Cardiac muscle cell (in vitro differentiated cells and primary cell): ENCODE results near the gene PIK3C3. TPM values are rescaled to one million over a fixed set of nuclear protein-coding genes. Genes with fewer than 3 reads are reported as not detected.

ENCODE experiments used
- DNase-seq, 2 donors: peaks; one replicate each; pipeline versions ENCODE4 v3.0.0 to v3.0.0-alpha.2; 2010 to 2017; ENCODE audit warnings: low read depth in 1 of 2, low spot score in 1 of 2
- H3K27ac ChIP-seq: fragments of 200-600 bp; sonication (generic); 2 replicates; pipeline ENCODE4 v1.5.1; 2016
- H3K27me3 ChIP-seq: fragments of 200-600 bp; sonication (generic); 2 replicates; pipeline ENCODE4 v1.6.0; 2016; ENCODE audit warnings: control low read depth
- H3K36me3 ChIP-seq: fragments of 200-600 bp; sonication (generic); 2 replicates; pipeline ENCODE4 v1.5.1; 2016; ENCODE audit warnings: control low read depth
- H3K4me1 ChIP-seq: fragments of 200-600 bp; sonication (generic); 2 replicates; pipeline ENCODE4 v1.8.1; 2017; ENCODE audit warnings: low read depth, mild to moderate bottlenecking, mixed run types
- H3K4me3 ChIP-seq: fragments of 200-600 bp; sonication (generic); 2 replicates; pipeline ENCODE4 v1.5.1; 2016; ENCODE audit warnings: mild to moderate bottlenecking
- H3K9me3 ChIP-seq: fragments of 200-600 bp; sonication (generic); 2 replicates; pipeline ENCODE4 v1.5.1; 2017; ENCODE audit warnings: low read depth, mild to moderate bottlenecking, control low read depth
- CTCF ChIP-seq: IDR thresholded peaks from 2 replicates; pipeline ENCODE4 v1.5.1; 2012; ENCODE audit warnings: low read depth, mild to moderate bottlenecking, low read length
- polyA plus RNA-seq: library from polyadenylated mRNA; unstranded; fragments of >200 nt; fragmentation: Nextera tagmentation; extraction: Ambion mirVana; gene quantifications from 2 replicates; pipeline ENCODE4 v1.2.1, GENCODE V29; 2016
- total RNA-seq: library from RNA; depleted of rRNA; stranded (reverse); fragments of >200 nt; gene quantifications from 2 replicates; pipeline ENCODE4 v1.2.3, GENCODE V29; 2016

PIK3C3 gene
- total and polyA plus RNA-seq, 2 experiments from 2014 or later, result 29.6 to 36.8 TPM

- Histone ChIP-seq H3K9me3 (no peaks in the 10 kb centered on the region), H3K4me1 (no peaks in the 10 kb centered on the region), H3K27me3 (no peaks in the 10 kb centered on the region), H3K36me3 (no peaks in the 10 kb centered on the region), H3K27ac (no peak overlapping the region), H3K4me3 (no peak overlapping the region)
- TF ChIP-seq CTCF, result no peak
- no peak for DNase-seq
These were observed 32.9 kb upstream of the PIK3C3 start for GRCh38 chr18:41922176-41922575.

- H3K27ac ChIP-seq, result no peak overlapping the region
- no peaks in the 10 kb centered on the region for H3K36me3 ChIP-seq
- H3K27me3 ChIP-seq, result no peaks in the 10 kb centered on the region
- no peak for DNase-seq
- TF ChIP-seq CTCF, result no peak
- H3K4me3 ChIP-seq, result no peak overlapping the region
- H3K9me3 ChIP-seq, result no peaks in the 10 kb centered on the region
- no peaks in the 10 kb centered on the region for H3K4me1 ChIP-seq
These were observed 32.2 kb upstream of the PIK3C3 start for GRCh38 chr18:41922841-41923240.

GRCh38 chr18:41923446-41923845 is 31.6 kb upstream of the PIK3C3 start:
- Histone ChIP-seq H3K4me1 (no peaks in the 10 kb centered on the region), H3K27ac (no peak overlapping the region), H3K36me3 (no peaks in the 10 kb centered on the region), H3K27me3 (no peaks in the 10 kb centered on the region), H3K4me3 (no peak overlapping the region), H3K9me3 (no peaks in the 10 kb centered on the region)
- no peak for DNase-seq
- TF ChIP-seq CTCF, result no peak

- H3K36me3 ChIP-seq, result no peaks in the 10 kb centered on the region
- TF ChIP-seq CTCF, result no peak
- no peak for DNase-seq
- H3K4me1 ChIP-seq, result no peaks in the 10 kb centered on the region
- H3K27me3 ChIP-seq, result no peaks in the 10 kb centered on the region
- no peak overlapping the region for H3K4me3 ChIP-seq
- no peaks in the 10 kb centered on the region for H3K9me3 ChIP-seq
- H3K27ac ChIP-seq, result no peak overlapping the region
These were observed 26.5 kb upstream of the PIK3C3 start for GRCh38 chr18:41928581-41928980.

GRCh38 chr18:41932899-41933298 is 22.1 kb upstream of the PIK3C3 start:
- Histone ChIP-seq H3K27ac (no peak overlapping the region), H3K36me3 (no peaks in the 10 kb centered on the region), H3K4me1 (no peaks in the 10 kb centered on the region), H3K27me3 (no peaks in the 10 kb centered on the region), H3K4me3 (no peak overlapping the region), H3K9me3 (no peaks in the 10 kb centered on the region)
- no peak for DNase-seq
- no peak for TF ChIP-seq CTCF

- no peak for TF ChIP-seq CTCF
- no peaks in the 10 kb centered on the region for H3K4me1 ChIP-seq
- no peaks in the 10 kb centered on the region for H3K9me3 ChIP-seq
- no peak overlapping the region for H3K27ac ChIP-seq
- no peak overlapping the region for H3K4me3 ChIP-seq
- DNase-seq, result no peak
- no peaks in the 10 kb centered on the region for H3K27me3 ChIP-seq
- no peaks in the 10 kb centered on the region for H3K36me3 ChIP-seq
These were observed 21.3 kb upstream of the PIK3C3 start for GRCh38 chr18:41933778-41934177.
